GM23338 (cell line): Measurements from ENCODE around the gene TBCD. TPM values are rescaled to one million over a fixed set of nuclear protein-coding genes. Genes with fewer than 3 reads are reported as not detected.

Experiments
- ATAC-seq: fragments of 200-7000 bp; cut with Tn5 transposase; 3 replicates; pipeline ENCODE4 v1.9.1; 2020
- DNase-seq: peaks from one replicate; pipeline ENCODE4 v3.0.0-alpha.2; 2015; ENCODE audit warnings: low spot score
- H2AFZ ChIP-seq: fragments of 200-600 bp; sonication (generic); 2 replicates; pipeline ENCODE4 v1.8.0; 2016; ENCODE audit warnings: antibody characterized with exemption, mild to moderate bottlenecking, moderate library complexity
- H3F3A ChIP-seq: fragments of 200-600 bp; sonication (generic); replicated peaks from 2 replicates; pipeline ENCODE4 v1.8.0; 2017; ENCODE audit warnings: antibody characterized with exemption, mixed run types, low read depth
- H3K27ac ChIP-seq: fragments of 200-600 bp; sonication (generic); 2 replicates; pipeline ENCODE4 v1.6.1; 2016; ENCODE audit warnings: low read depth
- H3K27me3 ChIP-seq: fragments of 200-600 bp; sonication (generic); 2 replicates; pipeline ENCODE4 v1.8.0; 2016; ENCODE audit warnings: mild to moderate bottlenecking, mixed run types, moderate library complexity; ENCODE audit not compliant: insufficient read depth
- H3K36me3 ChIP-seq: fragments of 200-600 bp; sonication (generic); 2 replicates; pipeline ENCODE4 v1.8.0; 2016; ENCODE audit warnings: mild to moderate bottlenecking; ENCODE audit not compliant: insufficient read depth
- H3K4me1 ChIP-seq: fragments of 200-600 bp; sonication (generic); 2 replicates; pipeline ENCODE4 v1.8.0; 2016; ENCODE audit warnings: mild to moderate bottlenecking, moderate library complexity; ENCODE audit not compliant: insufficient read depth
- H3K4me2 ChIP-seq: fragments of 200-600 bp; sonication (generic); 2 replicates; pipeline ENCODE4 v1.7.1; 2017; ENCODE audit warnings: mixed run types
- H3K4me3 ChIP-seq: fragments of 200-600 bp; sonication (generic); 2 replicates; pipeline ENCODE4 v1.6.1; 2016; ENCODE audit warnings: mixed run types
- H3K79me2 ChIP-seq: fragments of 200-600 bp; sonication (generic); replicated peaks from 2 replicates; pipeline ENCODE4 v1.8.0; 2017; ENCODE audit warnings: mild to moderate bottlenecking; ENCODE audit not compliant: insufficient read depth
- H3K9me2 ChIP-seq: fragments of 200-600 bp; sonication (generic); 2 replicates; pipeline ENCODE4 v1.8.0; 2017; ENCODE audit not compliant: insufficient read depth
- H4K20me1 ChIP-seq: fragments of 200-600 bp; sonication (generic); replicated peaks from 2 replicates; pipeline ENCODE4 v1.8.0; 2017; ENCODE audit warnings: mild to moderate bottlenecking; ENCODE audit not compliant: insufficient read depth
- H3K27ac Mint-ChIP-seq: 2 replicates; pipeline ENCODE4 v1.8.0; 2020; ENCODE audit warnings: inconsistent platforms, mild to moderate bottlenecking, moderate library complexity, mixed read lengths
- H3K27me3 Mint-ChIP-seq: 3 replicates; pipeline ENCODE4 v1.8.0; 2022; ENCODE audit warnings: low read depth, mild to moderate bottlenecking, moderate library complexity, mixed read lengths, inconsistent platforms; ENCODE audit not compliant: insufficient read depth, poor library complexity
- H3K36me3 Mint-ChIP-seq: 3 replicates; pipeline ENCODE4 v1.8.0; 2021; ENCODE audit warnings: low read depth, mild to moderate bottlenecking, inconsistent platforms, moderate library complexity, mixed read lengths
- H3K4me1 Mint-ChIP-seq: 3 replicates; pipeline ENCODE4 v1.8.0; 2020; ENCODE audit warnings: mild to moderate bottlenecking, inconsistent platforms, mixed read lengths
- H3K4me3 Mint-ChIP-seq: 3 replicates; pipeline ENCODE4 v1.8.0; 2021; ENCODE audit warnings: moderate library complexity, mild to moderate bottlenecking, inconsistent platforms, mixed read lengths
- H3K9me3 Mint-ChIP-seq: 3 replicates; pipeline ENCODE4 v1.8.0; 2020; ENCODE audit warnings: moderate library complexity, mild to moderate bottlenecking, inconsistent platforms, mixed read lengths
- CREB1 ChIP-seq: fragments of 250-450 bp; sonication (Bioruptor Pico); IDR thresholded peaks from 2 replicates; pipeline ENCODE4 v1.5.0; 2020; ENCODE audit warnings: low read depth, mild to moderate bottlenecking, moderate library complexity
- EZH2 ChIP-seq: fragments of 200-600 bp; sonication (generic); IDR thresholded peaks from one replicate; pipeline ENCODE4 v1.8.0; 2017; ENCODE audit warnings: antibody characterized with exemption, mild to moderate bottlenecking, low read depth; ENCODE audit not compliant: unreplicated experiment
- EZH2phosphoT487 ChIP-seq: fragments of 200-600 bp; sonication (generic); IDR thresholded peaks from one replicate; pipeline ENCODE4 v1.8.1; 2018; ENCODE audit warnings: antibody characterized with exemption; ENCODE audit not compliant: unreplicated experiment
- JUNB ChIP-seq: IDR thresholded peaks from one replicate; pipeline ENCODE4 v1.6.1; 2016; ENCODE audit warnings: antibody characterized with exemption; ENCODE audit not compliant: unreplicated experiment
- NANOG ChIP-seq: IDR thresholded peaks from 2 replicates; pipeline ENCODE4 v1.6.1; 2016; ENCODE audit warnings: antibody characterized with exemption, borderline replicate concordance
- POLR2AphosphoS5 ChIP-seq: IDR thresholded peaks from 2 replicates; pipeline ENCODE4 v1.6.1; 2016; ENCODE audit warnings: antibody characterized with exemption, low read depth
- STAT1 ChIP-seq: IDR thresholded peaks from one replicate; pipeline ENCODE4 v1.6.1; 2016; ENCODE audit warnings: antibody characterized with exemption; ENCODE audit not compliant: unreplicated experiment
- ZNF114 ChIP-seq: fragments of 250-450 bp; sonication (Bioruptor Pico); IDR thresholded peaks from 2 replicates; pipeline ENCODE4 v1.5.0; 2020; ENCODE audit warnings: mild to moderate bottlenecking, moderate library complexity
- ZNF331 ChIP-seq: fragments of 250-450 bp; sonication (Bioruptor Pico); IDR thresholded peaks from 2 replicates; pipeline ENCODE4 v1.5.0; 2020; ENCODE audit warnings: low read depth, mild to moderate bottlenecking, moderate library complexity
- polyA plus RNA-seq: library from polyadenylated mRNA; unstranded; fragments of >200 nt; fragmentation: Nextera tagmentation; extraction: Ambion mirVana; gene quantifications from 2 replicates; pipeline ENCODE4 v1.2.1, GENCODE V29; 2016
- total RNA-seq: library from RNA; depleted of rRNA; stranded (reverse); fragments of >200 nt; shearing (Covaris generic); gene quantifications from 2 replicates; pipeline ENCODE4 v1.2.3, GENCODE V29; 2014
- TF ChIP-seq, protein P1 (sequence below): IDR thresholded peaks from 2 replicates; pipeline ENCODE4 v1.6.1; 2016; ENCODE audit warnings: antibody characterized with exemption

TBCD gene
- total and polyA plus RNA-seq, 2 experiments from 2014 or later = 75.0 to 116 TPM

GRCh38 chr17:82970818-82971590, 219.1 kb downstream of the TBCD start:
- Mint-ChIP-seq H3K4me3 (no peak overlapping the region), H3K27me3 (peaks cover 7% of the 10 kb centered on the region), H3K9me3 (peaks cover 5% of the 10 kb centered on the region), H3K4me1 (no peaks in the 10 kb centered on the region; the same call in 2 of the 3 replicates), H3K36me3 (peaks cover 3% of the 10 kb centered on the region; the same call in 2 of the 3 replicates), H3K27ac (no peak overlapping the region)
- H3K27me3 ChIP-seq = no peaks in the 10 kb centered on the region
- H3K4me2 ChIP-seq = no peak overlapping the region
- H4K20me1 ChIP-seq = no peaks in the 10 kb centered on the region
- H3K36me3 ChIP-seq = no peaks in the 10 kb centered on the region
- no peaks in the 10 kb centered on the region for H3K79me2 ChIP-seq
- no peak overlapping the region for H3K27ac ChIP-seq
- H3K4me1 ChIP-seq = no peaks in the 10 kb centered on the region
- DNase-seq (no peak), ATAC-seq (no peak)
- TF ChIP-seq EZH2 (no peak), NANOG (no peak)
- no peaks in the 10 kb centered on the region for H3F3A ChIP-seq
- H3K4me3 ChIP-seq = no peak overlapping the region
- no peak overlapping the region for H2AFZ ChIP-seq
- H3K9me2 ChIP-seq = no peaks in the 10 kb centered on the region

- no peak overlapping the region for H3K4me2 ChIP-seq
- no peaks in the 10 kb centered on the region for H4K20me1 ChIP-seq
- no peak for DNase-seq
- H3K79me2 ChIP-seq = no peaks in the 10 kb centered on the region
- no peak overlapping the region for H3K27ac Mint-ChIP-seq
- peaks cover 7% of the 10 kb centered on the region for H3K27me3 Mint-ChIP-seq
- H3K4me1 ChIP-seq = no peaks in the 10 kb centered on the region
- H3F3A ChIP-seq = no peaks in the 10 kb centered on the region
- no peak for ATAC-seq
- H3K9me3 Mint-ChIP-seq = peaks cover 5% of the 10 kb centered on the region
- no peaks in the 10 kb centered on the region for H3K36me3 ChIP-seq
- peaks cover 3% of the 10 kb centered on the region; the same call in 2 of the 3 replicates for H3K36me3 Mint-ChIP-seq
- H3K4me1 Mint-ChIP-seq = no peaks in the 10 kb centered on the region; the same call in 2 of the 3 replicates
- no peak overlapping the region for H3K4me3 ChIP-seq
- no peaks in the 10 kb centered on the region for H3K9me2 ChIP-seq
- H3K4me3 Mint-ChIP-seq = no peak overlapping the region
- TF ChIP-seq CREB1 (no peak), POLR2AphosphoS5 (no peak), STAT1 (no peak), NANOG (no peak), JUNB (no peak), ZNF114 (CRISPR knock-in tag) (no peak), EZH2phosphoT487 (no peak), ZNF331 (CRISPR knock-in tag) (no peak)
- TF ChIP-seq, protein P1, sequence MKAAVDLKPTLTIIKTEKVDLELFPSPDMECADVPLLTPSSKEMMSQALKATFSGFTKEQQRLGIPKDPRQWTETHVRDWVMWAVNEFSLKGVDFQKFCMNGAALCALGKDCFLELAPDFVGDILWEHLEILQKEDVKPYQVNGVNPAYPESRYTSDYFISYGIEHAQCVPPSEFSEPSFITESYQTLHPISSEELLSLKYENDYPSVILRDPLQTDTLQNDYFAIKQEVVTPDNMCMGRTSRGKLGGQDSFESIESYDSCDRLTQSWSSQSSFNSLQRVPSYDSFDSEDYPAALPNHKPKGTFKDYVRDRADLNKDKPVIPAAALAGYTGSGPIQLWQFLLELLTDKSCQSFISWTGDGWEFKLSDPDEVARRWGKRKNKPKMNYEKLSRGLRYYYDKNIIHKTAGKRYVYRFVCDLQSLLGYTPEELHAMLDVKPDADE = no peak
- H3K27ac ChIP-seq = no peak overlapping the region
- H3K27me3 ChIP-seq = no peaks in the 10 kb centered on the region
- no peak overlapping the region for H2AFZ ChIP-seq
These were observed 221.0 kb downstream of the TBCD start for GRCh38 chr17:82972836-82973372.
